H9 (cell line): ENCODE results near the gene RFWD3. TPM values are rescaled to one million over a fixed set of nuclear protein-coding genes. Genes with fewer than 3 reads are reported as not detected.

Experiments used
- DNase-seq: peaks from one replicate; pipeline ENCODE4 v3.0.0-alpha.2; 2017
- H2AFZ ChIP-seq: one replicate; pipeline ENCODE4 v1.6.1; 2013; ENCODE audit warnings: mild to moderate bottlenecking, low read length, control low read depth, moderate library complexity
- H2AK5ac ChIP-seq: 2 replicates; pipeline ENCODE4 v1.6.1; 2013; ENCODE audit warnings: low read length, control low read depth, mixed read lengths; ENCODE audit not compliant: insufficient read length
- H2BK120ac ChIP-seq: one replicate; pipeline ENCODE4 v1.6.1; 2013; ENCODE audit warnings: low read depth, mild to moderate bottlenecking, low read length, control low read depth, inconsistent platforms; ENCODE audit not compliant: poor library complexity, severe bottlenecking
- H2BK12ac ChIP-seq: 2 replicates; pipeline ENCODE4 v1.6.1; 2013; ENCODE audit warnings: low read length, control low read depth, mixed read lengths, low read depth; ENCODE audit not compliant: insufficient read length
- H2BK15ac ChIP-seq: 2 replicates; pipeline ENCODE4 v1.6.1; 2013; ENCODE audit warnings: low read depth, low read length, control low read depth
- H2BK20ac ChIP-seq: one replicate; pipeline ENCODE4 v1.6.1; 2013; ENCODE audit warnings: low read depth, mild to moderate bottlenecking, low read length, control low read depth, inconsistent platforms; ENCODE audit not compliant: poor library complexity, severe bottlenecking
- H2BK5ac ChIP-seq: 2 replicates; pipeline ENCODE4 v1.6.1; 2013; ENCODE audit warnings: low read length, control low read depth, mixed read lengths; ENCODE audit not compliant: insufficient read length
- H3K14ac ChIP-seq: 2 replicates; pipeline ENCODE4 v1.6.1; 2013; ENCODE audit warnings: low read length, control low read depth; ENCODE audit not compliant: insufficient read depth
- H3K18ac ChIP-seq: 2 replicates; pipeline ENCODE4 v1.6.1; 2013; ENCODE audit warnings: low read depth, mild to moderate bottlenecking, mixed read lengths, low read length, control low read depth; ENCODE audit not compliant: insufficient read length
- H3K23ac ChIP-seq: 2 replicates; pipeline ENCODE4 v1.6.1; 2013; ENCODE audit warnings: low read length, control low read depth, mixed read lengths, low read depth; ENCODE audit not compliant: insufficient read length
- H3K23me2 ChIP-seq: 2 replicates; pipeline ENCODE4 v1.6.1; 2013; ENCODE audit warnings: low read depth, mild to moderate bottlenecking, mixed read lengths, low read length, control low read depth; ENCODE audit not compliant: insufficient read length, poor library complexity, severe bottlenecking
- H3K27ac ChIP-seq: 2 replicates; pipeline ENCODE4 v1.5.1; 2013; ENCODE audit warnings: low read length, control low read depth, mixed read lengths, low read depth; ENCODE audit not compliant: insufficient read length
- H3K27me3 ChIP-seq: 2 replicates; pipeline ENCODE4 v1.6.1; 2013; ENCODE audit warnings: low read length, control low read depth, inconsistent platforms; ENCODE audit not compliant: insufficient read depth
- H3K4ac ChIP-seq: 2 replicates; pipeline ENCODE4 v1.6.1; 2013; ENCODE audit warnings: low read depth, mild to moderate bottlenecking, control low read depth, inconsistent platforms, low read length, moderate library complexity
- H3K4me1 ChIP-seq: 2 replicates; pipeline ENCODE4 v1.6.1; 2013; ENCODE audit warnings: low read length, control low read depth, inconsistent platforms; ENCODE audit not compliant: insufficient read depth
- H3K4me2 ChIP-seq: 2 replicates; pipeline ENCODE4 v1.6.1; 2013; ENCODE audit warnings: low read length, control low read depth, mixed read lengths; ENCODE audit not compliant: insufficient read length, insufficient read depth
- H3K56ac ChIP-seq: 2 replicates; pipeline ENCODE4 v1.6.1; 2013; ENCODE audit warnings: low read depth, mild to moderate bottlenecking, mixed read lengths, low read length, control low read depth; ENCODE audit not compliant: insufficient read length
- H3K79me1 ChIP-seq: 2 replicates; pipeline ENCODE4 v1.6.1; 2013; ENCODE audit warnings: low read depth, mild to moderate bottlenecking, moderate library complexity, low read length, control low read depth, inconsistent platforms; ENCODE audit not compliant: insufficient read depth, poor library complexity, severe bottlenecking
- H3K79me2 ChIP-seq: 2 replicates; pipeline ENCODE4 v1.6.1; 2013; ENCODE audit warnings: low read length, control low read depth, inconsistent platforms; ENCODE audit not compliant: insufficient read depth
- H3K9ac ChIP-seq: 2 replicates; pipeline ENCODE4 v1.6.1; 2013; ENCODE audit warnings: low read length, control low read depth, mixed read lengths; ENCODE audit not compliant: insufficient read length; ENCODE audit errors: extremely low read depth
- H3K9me3 ChIP-seq: one replicate; pipeline ENCODE4 v1.6.1; 2013; ENCODE audit warnings: low read depth, low read length, inconsistent platforms; ENCODE audit not compliant: control insufficient read depth
- H3T11ph ChIP-seq: one replicate; pipeline ENCODE4 v1.6.1; 2013; ENCODE audit warnings: mild to moderate bottlenecking, low read length, control low read depth, inconsistent platforms
- H4K20me1 ChIP-seq: one replicate; pipeline ENCODE4 v1.6.1; 2013; ENCODE audit not compliant: control insufficient read depth, insufficient read length, insufficient read depth
- H4K5ac ChIP-seq: 2 replicates; pipeline ENCODE4 v1.6.1; 2013; ENCODE audit warnings: low read depth, mild to moderate bottlenecking, mixed read lengths, low read length, control low read depth; ENCODE audit not compliant: insufficient read length
- H4K8ac ChIP-seq: replicated peaks from 2 replicates; pipeline ENCODE4 v1.6.1; 2013; ENCODE audit warnings: low read length, control low read depth, mixed read lengths, low read depth; ENCODE audit not compliant: insufficient read length
- H4K91ac ChIP-seq: 2 replicates; pipeline ENCODE4 v1.6.1; 2013; ENCODE audit warnings: low read depth, mild to moderate bottlenecking, moderate library complexity, mixed read lengths, low read length, control low read depth; ENCODE audit not compliant: insufficient read length
- H3K27ac Mint-ChIP-seq, 3 experiments: 2 replicates in 2 of 3; 3 replicates in 1 of 3; pipeline ENCODE4 v1.8.0; 2020 to 2021; ENCODE audit warnings: mixed read lengths in 3 of 3, mild to moderate bottlenecking in 1 of 3, moderate library complexity in 1 of 3
- H3K27me3 Mint-ChIP-seq: 2 replicates; pipeline ENCODE4 v1.8.0; 2021; ENCODE audit warnings: low read depth, mild to moderate bottlenecking, moderate library complexity, mixed read lengths
- H3K36me3 Mint-ChIP-seq, 3 experiments: 2 replicates in 2 of 3; 3 replicates in 1 of 3; pipeline ENCODE4 v1.8.0; 2020 to 2021; ENCODE audit warnings: low read depth in 3 of 3, mixed read lengths in 3 of 3; ENCODE audit not compliant: insufficient read depth in 1 of 3
- H3K4me1 Mint-ChIP-seq, 2 experiments: 2 replicates each; pipeline ENCODE4 v1.8.0; 2020; ENCODE audit warnings: mixed read lengths in 2 of 2
- H3K4me3 Mint-ChIP-seq, 2 experiments: 2 replicates in 1 of 2; 3 replicates in 1 of 2; pipeline ENCODE4 v1.8.0; 2020 to 2021; ENCODE audit warnings: mild to moderate bottlenecking in 2 of 2, mixed read lengths in 2 of 2, moderate library complexity in 1 of 2
- H3K9me3 Mint-ChIP-seq, 2 experiments: 2 replicates in 1 of 2; 3 replicates in 1 of 2; pipeline ENCODE4 v1.8.0; 2020; ENCODE audit warnings: mild to moderate bottlenecking in 2 of 2, mixed read lengths in 2 of 2, moderate library complexity in 1 of 2
- WGBS: extraction: QIAGEN DNeasy Blood & Tissue Kit; methylation state at CpG from one replicate; pipeline ENCODE4 v1.1.7; 2013; ENCODE audit warnings: missing lambda C conversion rate, low lambda C conversion rate, mixed read lengths; ENCODE audit not compliant: insufficient read length; ENCODE audit errors: extremely low coverage; 5-methylcytosine and 5-hydroxymethylcytosine counted together
- total RNA-seq: library from RNA; stranded (reverse); gene quantifications from 2 replicates; pipeline ENCODE4 v1.2.1, GENCODE V29; 2021
- TF ChIP-seq, protein P1 (sequence below): fragments of 200-600 bp; sonication (generic); conservative IDR thresholded peaks from 3 replicates; pipeline ENCODE4 v1.8.0; 2021; ENCODE audit warnings: antibody characterized with exemption, mild to moderate bottlenecking

RFWD3 gene
- total RNA-seq, 1 experiment from 2014 or later = 114 TPM

DNA sequence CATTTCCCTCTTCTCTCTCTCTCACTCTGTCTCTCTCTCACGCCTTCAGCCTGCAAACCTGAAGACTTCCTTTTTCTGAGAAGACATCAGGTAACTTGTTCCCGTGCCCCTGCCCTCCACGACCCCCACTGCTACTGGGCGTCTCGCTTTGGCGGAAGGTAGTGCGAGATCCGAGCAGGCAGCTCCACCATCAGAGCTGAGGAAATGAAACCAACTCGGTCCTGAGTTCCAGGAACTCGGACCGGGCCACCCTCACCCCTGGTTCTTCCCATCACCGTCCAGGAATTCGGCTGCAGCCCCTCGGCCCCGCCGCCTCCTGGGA, 33.4 kb upstream of the RFWD3 start:
- Mint-ChIP-seq H3K36me3 (peaks cover 0 to 1% (median 0%) of the 10 kb centered on the region in 3 experiments; a peak in 1 of 7 replicates), H3K9me3 (no peaks in the 10 kb centered on the region), H3K27ac (no peak overlapping the region), H3K27me3 (peaks cover 11% of the 10 kb centered on the region), H3K4me1 (peaks cover 13% of the 10 kb centered on the region in 2 experiments), H3K4me3 (peak overlapping the region; percentile 38 to 77; a peak in 4 of 5 replicates)
- H3K23me2 ChIP-seq = no peaks in the 10 kb centered on the region
- H3T11ph ChIP-seq = no peak overlapping the region
- H4K91ac ChIP-seq = no peak overlapping the region
- H2BK15ac ChIP-seq = no peak overlapping the region
- no peak overlapping the region for H2BK5ac ChIP-seq
- H3K4ac ChIP-seq = no peak overlapping the region
- H3K18ac ChIP-seq = no peak overlapping the region
- DNase-seq = no peak
- no peak overlapping the region for H2BK20ac ChIP-seq
- H4K8ac ChIP-seq = no peak overlapping the region
- peak overlapping the region; percentile 5; the same call in 1 of the 2 replicates for H3K14ac ChIP-seq
- no peaks in the 10 kb centered on the region for H3K79me2 ChIP-seq
- H3K56ac ChIP-seq = no peak overlapping the region
- no peak overlapping the region for H3K27ac ChIP-seq
- no CpG with 5 or more reads among the region's 16 CpGs for WGBS
- H2AFZ ChIP-seq = no peak overlapping the region
- H3K9me3 ChIP-seq = no peaks in the 10 kb centered on the region
- no peak overlapping the region for H2AK5ac ChIP-seq
- no peak overlapping the region for H3K23ac ChIP-seq
- no peaks in the 10 kb centered on the region for H3K27me3 ChIP-seq
- TF ChIP-seq, protein P1, sequence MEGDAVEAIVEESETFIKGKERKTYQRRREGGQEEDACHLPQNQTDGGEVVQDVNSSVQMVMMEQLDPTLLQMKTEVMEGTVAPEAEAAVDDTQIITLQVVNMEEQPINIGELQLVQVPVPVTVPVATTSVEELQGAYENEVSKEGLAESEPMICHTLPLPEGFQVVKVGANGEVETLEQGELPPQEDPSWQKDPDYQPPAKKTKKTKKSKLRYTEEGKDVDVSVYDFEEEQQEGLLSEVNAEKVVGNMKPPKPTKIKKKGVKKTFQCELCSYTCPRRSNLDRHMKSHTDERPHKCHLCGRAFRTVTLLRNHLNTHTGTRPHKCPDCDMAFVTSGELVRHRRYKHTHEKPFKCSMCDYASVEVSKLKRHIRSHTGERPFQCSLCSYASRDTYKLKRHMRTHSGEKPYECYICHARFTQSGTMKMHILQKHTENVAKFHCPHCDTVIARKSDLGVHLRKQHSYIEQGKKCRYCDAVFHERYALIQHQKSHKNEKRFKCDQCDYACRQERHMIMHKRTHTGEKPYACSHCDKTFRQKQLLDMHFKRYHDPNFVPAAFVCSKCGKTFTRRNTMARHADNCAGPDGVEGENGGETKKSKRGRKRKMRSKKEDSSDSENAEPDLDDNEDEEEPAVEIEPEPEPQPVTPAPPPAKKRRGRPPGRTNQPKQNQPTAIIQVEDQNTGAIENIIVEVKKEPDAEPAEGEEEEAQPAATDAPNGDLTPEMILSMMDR = no peak
- no peaks in the 10 kb centered on the region for H4K20me1 ChIP-seq
- H3K4me2 ChIP-seq = peak overlapping the region; percentile 2
- no peak overlapping the region for H3K9ac ChIP-seq
- no peaks in the 10 kb centered on the region for H3K79me1 ChIP-seq
- H2BK120ac ChIP-seq = no peak overlapping the region
- H4K5ac ChIP-seq = no peak overlapping the region
- no peaks in the 10 kb centered on the region for H3K4me1 ChIP-seq
- H2BK12ac ChIP-seq = no peak overlapping the region
